ENCODE results near the gene ENTR1. TPM values are rescaled to one million over a fixed set of nuclear protein-coding genes. Genes with fewer than 3 reads are reported as not detected.

ENTR1 gene
- polyA plus RNA-seq, 1 donor from 2014 or later, result 63.7 TPM

GRCh38 chr9:136372561-136373299 is 37.7 kb downstream of the ENTR1 start:
- no peak overlapping the region for H3K4me2 ChIP-seq (ENCODE audit: low read length)
- no peak overlapping the region for H3K9ac ChIP-seq (ENCODE audit: low read length)
- H3K9me2 ChIP-seq (ENCODE audit: insufficient read depth, low read length), result no peaks in the 10 kb centered on the region
- H3K27ac ChIP-seq (ENCODE audit: low read length), result no peak overlapping the region
- no peaks in the 10 kb centered on the region for H3K9me3 ChIP-seq (ENCODE audit: low read length)
- no peak overlapping the region for H3K4me3 ChIP-seq (ENCODE audit: low read length)
- no peaks in the 10 kb centered on the region for H3F3A ChIP-seq (ENCODE audit: insufficient read depth, low read length, poor library complexity, severe bottlenecking)
- TF ChIP-seq REST (IDR thresholded peaks at IDR 0.05; ENCODE audit: borderline replicate concordance) (no peak), RAD21 (conservative IDR thresholded peaks at IDR 0.05) (no peak), EZH2 (IDR thresholded peaks at IDR 0.05; ENCODE audit: borderline replicate concordance, insufficient read depth, low read length, poor library complexity, severe bottlenecking) (no peak), POLR2AphosphoS5 (IDR thresholded peaks at IDR 0.05) (no peak), MXI1 (conservative IDR thresholded peaks at IDR 0.05; ENCODE audit: poor library complexity, severe bottlenecking) (no peak), TAF1 (IDR thresholded peaks at IDR 0.05; ENCODE audit: low read depth) (no peak), EP300 (conservative IDR thresholded peaks at IDR 0.05; ENCODE audit: poor library complexity, severe bottlenecking) (no peak), SMC3 (conservative IDR thresholded peaks at IDR 0.05; ENCODE audit: poor library complexity) (no peak), CTCF (IDR thresholded peaks at IDR 0.05; ENCODE audit: poor library complexity, severe bottlenecking) (no peak)
- no peak overlapping the region for H2AFZ ChIP-seq (ENCODE audit: low read depth, low read length)
- no peaks in the 10 kb centered on the region for H4K20me1 ChIP-seq (ENCODE audit: insufficient read depth)
- no peaks in the 10 kb centered on the region for H3K36me3 ChIP-seq (ENCODE audit: insufficient read depth, low read length)
- H3K79me2 ChIP-seq (replicated peaks; ENCODE audit: insufficient read depth, low read length), result no peaks in the 10 kb centered on the region
- H3K27me3 ChIP-seq (ENCODE audit: insufficient read depth, low read depth, low read length), result no peaks in the 10 kb centered on the region

- Histone ChIP-seq H2AFZ (ENCODE audit: low read depth, low read length) (no peak overlapping the region), H3K4me2 (ENCODE audit: low read length) (no peak overlapping the region), H3K36me3 (ENCODE audit: insufficient read depth, low read length) (no peaks in the 10 kb centered on the region), H3K9me3 (ENCODE audit: low read length) (no peaks in the 10 kb centered on the region), H3K9ac (ENCODE audit: low read length) (no peak overlapping the region), H4K20me1 (ENCODE audit: insufficient read depth) (no peaks in the 10 kb centered on the region), H3F3A (ENCODE audit: insufficient read depth, low read length, poor library complexity, severe bottlenecking) (no peaks in the 10 kb centered on the region), H3K27me3 (ENCODE audit: insufficient read depth, low read depth, low read length) (no peaks in the 10 kb centered on the region), H3K27ac (ENCODE audit: low read length) (no peak overlapping the region), H3K9me2 (ENCODE audit: insufficient read depth, low read length) (no peaks in the 10 kb centered on the region), H3K4me3 (ENCODE audit: low read length) (no peak overlapping the region), H3K79me2 (replicated peaks; ENCODE audit: insufficient read depth, low read length) (no peaks in the 10 kb centered on the region)
- TF ChIP-seq EZH2 (IDR thresholded peaks at IDR 0.05; ENCODE audit: borderline replicate concordance, insufficient read depth, low read length, poor library complexity, severe bottlenecking), result no peak
- no peak for TF ChIP-seq MXI1 (conservative IDR thresholded peaks at IDR 0.05; ENCODE audit: poor library complexity, severe bottlenecking)
- no peak for TF ChIP-seq RAD21 (conservative IDR thresholded peaks at IDR 0.05)
- TF ChIP-seq REST (IDR thresholded peaks at IDR 0.05; ENCODE audit: borderline replicate concordance), result no peak
- TF ChIP-seq EP300 (conservative IDR thresholded peaks at IDR 0.05; ENCODE audit: poor library complexity, severe bottlenecking), result no peak
- TF ChIP-seq SMC3 (conservative IDR thresholded peaks at IDR 0.05; ENCODE audit: poor library complexity), result no peak
These were observed 38.4 kb downstream of the ENTR1 start for GRCh38 chr9:136372006-136372405.

Measured in neural cell (in vitro differentiated cells).